ENCODE results near the gene MED8. TPM values are rescaled to one million over a fixed set of nuclear protein-coding genes. Genes with fewer than 3 reads are reported as not detected.
A peak's percentile ranks its signal among the peaks of the same experiment; 100 is the strongest.

The MED8 gene
- total and polyA plus RNA-seq, 9 of the 15 experiments (the other 6 are each of a cell fraction or from before 2014, with no cell fraction given): 23.0 to 120 (median 56.4) TPM

DNA sequence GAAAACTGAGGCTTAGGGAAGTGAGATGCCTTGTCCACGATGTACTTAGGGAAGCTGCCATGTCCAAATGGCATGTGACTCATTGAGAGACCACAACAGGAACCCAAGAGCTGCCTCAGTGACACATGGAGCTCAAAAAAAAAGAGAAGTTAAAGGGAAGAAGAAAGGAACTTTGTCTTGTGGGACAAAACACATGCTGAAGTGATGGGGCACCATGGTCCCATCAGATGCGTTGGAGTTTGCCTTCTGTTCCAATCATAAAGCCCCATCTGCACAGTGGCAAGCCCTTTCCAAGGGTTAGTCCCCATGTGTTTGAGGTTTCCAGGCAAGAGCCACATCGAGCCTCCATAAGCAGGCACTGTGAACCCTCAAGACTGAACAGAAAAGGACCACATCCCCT lies 8.0 kb downstream of the MED8 start:
- no peak overlapping the region for H3K9ac ChIP-seq (ENCODE audit: insufficient read depth in 1 of 2, low read depth in 2 of 2, low read length in 2 of 2)
- H3K79me2 ChIP-seq (ENCODE audit: control insufficient read depth, insufficient read depth, low read length): no peaks in the 10 kb centered on the region
- no TSS peak for BruUV-seq (replicated peaks)
- no peak overlapping the region for H3K27ac ChIP-seq (ENCODE audit: extremely low read depth, low read depth, low read length)
- 25% methylated on average over 3 of the region's 3 CpGs for WGBS (ENCODE audit: insufficient coverage, low coverage, missing lambda C conversion rate)
- H3K27me3 ChIP-seq (ENCODE audit: control insufficient read depth in 2 of 2, insufficient read depth in 2 of 2, low read length in 2 of 2): no peaks in the 10 kb centered on the region
- no peak overlapping the region for H3K4me3 ChIP-seq
- DNase-seq (ENCODE audit: extremely low read depth in 1 of 4, low spot score in 3 of 4) (no peak), FAIRE-seq (no peak), ATAC-seq (peak; percentile 16; the same call in 2 of the 3 replicates)
- POLR2A ChIA-PET: interaction anchor here (0.6 to 2.3 kb wide), 7 partner anchors 8 to 272 kb away, joined by 3 to 10 read pairs (median 4); partner anchors contain the start of genes CDC20, MED8 and SZT2
- 0 out of 2 replicates have a peak, but pooled peaks cover 8% of the 10 kb centered on the region for H4K20me1 ChIP-seq (replicated peaks; ENCODE audit: control insufficient read depth, insufficient read depth, low read length)
- H3K36me3 ChIP-seq (ENCODE audit: control insufficient read depth, insufficient read depth, low read length): peaks cover 50% of the 10 kb centered on the region
- no peak overlapping the region for H3K4me2 ChIP-seq (ENCODE audit: insufficient read depth, low read length)
- H3K9me1 ChIP-seq (ENCODE audit: control insufficient read depth, insufficient read depth, low read length): no peaks in the 10 kb centered on the region
- H3K9me3 ChIP-seq (replicated peaks; ENCODE audit: control insufficient read depth, insufficient read depth, low read depth, low read length): no peaks in the 10 kb centered on the region
- CTCF ChIA-PET (ENCODE audit: low intra/inter-chr PET ratio): no interaction called here
- no peak overlapping the region for H2AFZ ChIP-seq (ENCODE audit: low read depth, low read length)
- no peaks in the 10 kb centered on the region for H3K4me1 ChIP-seq (replicated peaks in 1 of 2; ENCODE audit: control insufficient read depth in 2 of 2, insufficient read depth in 2 of 2, low read length in 2 of 2)
- in situ Hi-C loops (cut with MboI) (no loop called here), intact Hi-C loops (cut with micrococcal nuclease) (no loop called here)
- TF ChIP-seq ZBTB17 (CRISPR knock-in tag; IDR thresholded peaks at IDR 0.05): no peak
- TF ChIP-seq POLR2AphosphoS5 (IDR thresholded peaks at IDR 0.05; ENCODE audit: control insufficient read depth, insufficient read depth, low read depth, low read length): peak; percentile 13; the same call in 1 of the 2 replicates
- TF ChIP-seq, protein P1, sequence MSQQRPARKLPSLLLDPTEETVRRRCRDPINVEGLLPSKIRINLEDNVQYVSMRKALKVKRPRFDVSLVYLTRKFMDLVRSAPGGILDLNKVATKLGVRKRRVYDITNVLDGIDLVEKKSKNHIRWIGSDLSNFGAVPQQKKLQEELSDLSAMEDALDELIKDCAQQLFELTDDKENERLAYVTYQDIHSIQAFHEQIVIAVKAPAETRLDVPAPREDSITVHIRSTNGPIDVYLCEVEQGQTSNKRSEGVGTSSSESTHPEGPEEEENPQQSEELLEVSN (IDR thresholded peaks at IDR 0.05; ENCODE audit: borderline replicate concordance in 1 of 2, extremely low read depth in 1 of 2, insufficient read depth in 1 of 2, insufficient read length in 1 of 2, low read depth in 1 of 2, low read length in 1 of 2, poor library complexity in 1 of 2, severe bottlenecking in 1 of 2): no peak
- no peak for TF ChIP-seq RBM17 (IDR thresholded peaks at IDR 0.05; ENCODE audit: borderline replicate concordance, low read depth, low read length)
